BE2C (cell line): Measurements from ENCODE around the gene EMCN.

Experiments used
- DNase-seq: peaks from one replicate; pipeline ENCODE4 v3.0.0-alpha.2; 2020
- H3K27me3 ChIP-seq: fragments of 250-450 bp; sonication (Bioruptor Pico); 2 replicates; pipeline ENCODE4 v1.5.1; 2020; ENCODE audit warnings: mild to moderate bottlenecking
- H3K36me3 ChIP-seq: fragments of 250-450 bp; sonication (Bioruptor Pico); 2 replicates; pipeline ENCODE4 v1.5.1; 2020; ENCODE audit warnings: mild to moderate bottlenecking
- H3K4me1 ChIP-seq: fragments of 250-450 bp; sonication (Bioruptor Pico); 2 replicates; pipeline ENCODE4 v1.5.1; 2020
- H3K4me3 ChIP-seq: 2 replicates; pipeline ENCODE4 v1.5.1; 2011; ENCODE audit warnings: low read depth, low read length
- H3K9me3 ChIP-seq: fragments of 250-450 bp; sonication (Bioruptor Pico); 2 replicates; pipeline ENCODE4 v1.5.1; 2020
- CTCF ChIP-seq: IDR thresholded peaks from 2 replicates; pipeline ENCODE4 v1.5.1; 2012; ENCODE audit warnings: mild to moderate bottlenecking, low read depth, low read length

Gene EMCN

GRCh38 chr4:100497791-100498190 is 20.0 kb downstream of the EMCN start:
- no peak overlapping the region for H3K4me3 ChIP-seq
- H3K4me1 ChIP-seq: no peaks in the 10 kb centered on the region
- no peaks in the 10 kb centered on the region for H3K27me3 ChIP-seq
- H3K36me3 ChIP-seq: no peaks in the 10 kb centered on the region
- TF ChIP-seq CTCF: no peak
- no peaks in the 10 kb centered on the region for H3K9me3 ChIP-seq
- DNase-seq: no peak

- Histone ChIP-seq H3K9me3 (no peaks in the 10 kb centered on the region), H3K36me3 (no peaks in the 10 kb centered on the region), H3K4me1 (no peaks in the 10 kb centered on the region), H3K27me3 (no peaks in the 10 kb centered on the region), H3K4me3 (no peak overlapping the region)
- TF ChIP-seq CTCF: no peak
- no peak for DNase-seq
Observed at GRCh38 chr4:100495074-100495473, 22.7 kb downstream of the EMCN start.

- Histone ChIP-seq H3K4me1 (no peaks in the 10 kb centered on the region), H3K4me3 (no peak overlapping the region), H3K27me3 (no peaks in the 10 kb centered on the region), H3K36me3 (no peaks in the 10 kb centered on the region), H3K9me3 (no peaks in the 10 kb centered on the region)
- no peak for TF ChIP-seq CTCF
- no peak for DNase-seq
Observed at GRCh38 chr4:100494166-100494565, 23.7 kb downstream of the EMCN start.

- no peaks in the 10 kb centered on the region for H3K27me3 ChIP-seq
- H3K4me3 ChIP-seq: no peak overlapping the region
- no peak for TF ChIP-seq CTCF
- no peaks in the 10 kb centered on the region for H3K9me3 ChIP-seq
- no peak for DNase-seq
- no peaks in the 10 kb centered on the region for H3K36me3 ChIP-seq
- H3K4me1 ChIP-seq: no peaks in the 10 kb centered on the region
Observed at GRCh38 chr4:100493756-100494155, 24.1 kb downstream of the EMCN start.

GRCh38 chr4:100492129-100492528 is 25.7 kb downstream of the EMCN start:
- no peaks in the 10 kb centered on the region for H3K36me3 ChIP-seq
- no peaks in the 10 kb centered on the region for H3K9me3 ChIP-seq
- H3K27me3 ChIP-seq: no peaks in the 10 kb centered on the region
- no peak for TF ChIP-seq CTCF
- H3K4me3 ChIP-seq: no peak overlapping the region
- no peaks in the 10 kb centered on the region for H3K4me1 ChIP-seq
- no peak for DNase-seq

GRCh38 chr4:100489305-100489704 is 28.5 kb downstream of the EMCN start:
- Histone ChIP-seq H3K9me3 (no peaks in the 10 kb centered on the region), H3K36me3 (no peaks in the 10 kb centered on the region), H3K4me3 (no peak overlapping the region), H3K4me1 (no peaks in the 10 kb centered on the region), H3K27me3 (no peaks in the 10 kb centered on the region)
- no peak for TF ChIP-seq CTCF
- no peak for DNase-seq
